Spinal cord (tissue), 10 donors: ENCODE results near the gene CABP4. TPM values are rescaled to one million over a fixed set of nuclear protein-coding genes. Genes with fewer than 3 reads are reported as not detected.
A peak's percentile ranks its signal among the peaks of the same experiment; 100 is the strongest.

ENCODE experiments used
- DNase-seq, 6 donors: peaks; one replicate each; pipeline versions ENCODE4 v3.0.0 to v3.0.0-alpha.2; 2013 to 2015; ENCODE audit warnings: low spot score in 6 of 6, low read depth in 4 of 6
- H3K27ac ChIP-seq: one replicate; pipeline ENCODE4 v1.5.1; 2013; ENCODE audit warnings: low read depth, low read length, control low read depth
- H3K27me3 ChIP-seq: one replicate; pipeline ENCODE4 v1.6.1; 2013; ENCODE audit warnings: low read length; ENCODE audit not compliant: control insufficient read depth, insufficient read depth
- H3K36me3 ChIP-seq: one replicate; pipeline ENCODE4 v1.6.1; 2013; ENCODE audit warnings: low read length; ENCODE audit not compliant: control insufficient read depth, insufficient read depth
- H3K4me1 ChIP-seq: one replicate; pipeline ENCODE4 v1.6.1; 2013; ENCODE audit warnings: low read length; ENCODE audit not compliant: control insufficient read depth, insufficient read depth
- H3K4me3 ChIP-seq: one replicate; pipeline ENCODE4 v1.5.1; 2013; ENCODE audit warnings: low read depth, low read length, control low read depth
- H3K9me3 ChIP-seq: one replicate; pipeline ENCODE4 v1.6.1; 2013; ENCODE audit warnings: low read length; ENCODE audit not compliant: control insufficient read depth, insufficient read depth
- WGBS: methylation state at CpG from one replicate; pipeline ENCODE4 v1.1.5; 2013; ENCODE audit warnings: missing lambda C conversion rate; ENCODE audit not compliant: insufficient coverage; 5-methylcytosine and 5-hydroxymethylcytosine counted together
- polyA plus RNA-seq, 2 donors: library from polyadenylated mRNA; unstranded; fragments of 120-200 nt; gene quantifications; one replicate each; pipeline ENCODE4 v1.2.1, GENCODE V29; 2013; ENCODE audit not compliant: insufficient read length in 2 of 2
- total RNA-seq, 2 donors: library from RNA; depleted of rRNA in 1 of 2; stranded (reverse); fragments of 120-200 nt in 1 of 2; fragments of >200 nt in 1 of 2; gene quantifications; one replicate each; pipeline versions ENCODE4 v1.2.3 to v1.2.4, GENCODE V29; 2013 to 2014
- donor health status: healthy.

The CABP4 gene
- total and polyA plus RNA-seq, 4 donors, result 0.30 to 0.67 (median 0.46) TPM

GRCh38 chr11:67496113-67496512 is 41.0 kb downstream of the CABP4 start:
- Histone ChIP-seq H3K9me3 (no peaks in the 10 kb centered on the region), H3K27ac (no peak overlapping the region), H3K4me1 (peaks cover 9% of the 10 kb centered on the region), H3K36me3 (peaks cover 94% of the 10 kb centered on the region), H3K27me3 (no peaks in the 10 kb centered on the region), H3K4me3 (no peak overlapping the region)
- no peak for DNase-seq
- 95% methylated on average over 12 of the region's 12 CpGs for WGBS

DNA sequence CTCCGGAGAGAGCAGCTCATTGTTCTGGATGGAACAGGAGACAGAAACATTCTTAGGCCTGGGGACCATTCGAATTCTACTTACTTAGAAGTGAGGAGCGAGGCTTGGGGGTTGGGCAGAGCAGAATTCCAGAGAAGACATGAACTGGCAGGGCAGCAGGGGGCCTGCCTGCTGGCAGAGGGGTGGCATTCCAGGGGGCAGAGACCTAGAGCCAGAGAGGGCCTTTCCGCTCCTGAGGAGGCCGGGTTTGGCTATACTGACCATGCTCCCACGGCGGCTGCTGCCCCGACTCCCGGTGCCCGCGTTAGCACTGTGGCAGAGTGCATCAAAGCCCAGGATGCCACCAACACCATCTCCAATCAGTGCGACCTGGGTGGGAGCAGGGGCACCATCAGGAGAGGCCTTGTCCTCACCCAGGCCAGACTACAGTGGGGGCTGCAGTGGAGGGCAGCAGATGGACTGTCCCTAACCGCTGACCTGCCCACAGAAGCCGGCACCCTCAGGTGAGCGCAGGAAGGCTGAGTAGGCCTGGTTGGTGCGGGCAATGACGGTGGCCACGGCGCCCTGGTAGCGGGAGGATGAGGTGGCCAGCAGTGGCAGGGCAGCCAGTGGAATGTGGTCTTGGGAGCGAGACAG is 42.6 kb downstream of the CABP4 start:
- Histone ChIP-seq H3K4me3 (no peak overlapping the region), H3K27ac (no peak overlapping the region), H3K4me1 (peaks cover 16% of the 10 kb centered on the region), H3K36me3 (peaks cover 94% of the 10 kb centered on the region), H3K9me3 (no peaks in the 10 kb centered on the region), H3K27me3 (no peaks in the 10 kb centered on the region)
- 95% methylated on average over 21 of the region's 21 CpGs for WGBS
- no peak for DNase-seq

DNA sequence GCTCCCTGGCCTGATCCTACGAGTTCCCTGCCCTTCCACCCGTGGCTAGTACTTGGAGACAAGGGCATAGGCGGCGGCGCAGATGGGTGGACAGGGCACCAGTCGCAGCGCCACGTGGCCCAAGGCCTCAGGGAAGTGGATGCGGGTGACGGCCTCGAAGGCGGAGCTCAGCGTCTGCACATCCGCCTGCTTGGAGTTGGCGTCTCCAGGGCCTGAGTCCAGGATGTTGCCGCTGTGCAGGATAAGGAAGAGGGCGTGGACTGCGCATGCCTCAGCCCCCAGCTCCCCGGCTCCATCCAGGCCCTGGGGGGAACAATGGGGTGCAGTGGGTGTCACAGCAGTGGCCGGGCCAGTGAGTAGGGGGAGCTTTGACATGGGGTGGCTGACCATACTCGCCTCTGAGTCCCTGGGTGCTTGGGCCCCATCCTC is 43.4 kb downstream of the CABP4 start:
- 94% methylated on average over 20 of the region's 21 CpGs for WGBS

DNA sequence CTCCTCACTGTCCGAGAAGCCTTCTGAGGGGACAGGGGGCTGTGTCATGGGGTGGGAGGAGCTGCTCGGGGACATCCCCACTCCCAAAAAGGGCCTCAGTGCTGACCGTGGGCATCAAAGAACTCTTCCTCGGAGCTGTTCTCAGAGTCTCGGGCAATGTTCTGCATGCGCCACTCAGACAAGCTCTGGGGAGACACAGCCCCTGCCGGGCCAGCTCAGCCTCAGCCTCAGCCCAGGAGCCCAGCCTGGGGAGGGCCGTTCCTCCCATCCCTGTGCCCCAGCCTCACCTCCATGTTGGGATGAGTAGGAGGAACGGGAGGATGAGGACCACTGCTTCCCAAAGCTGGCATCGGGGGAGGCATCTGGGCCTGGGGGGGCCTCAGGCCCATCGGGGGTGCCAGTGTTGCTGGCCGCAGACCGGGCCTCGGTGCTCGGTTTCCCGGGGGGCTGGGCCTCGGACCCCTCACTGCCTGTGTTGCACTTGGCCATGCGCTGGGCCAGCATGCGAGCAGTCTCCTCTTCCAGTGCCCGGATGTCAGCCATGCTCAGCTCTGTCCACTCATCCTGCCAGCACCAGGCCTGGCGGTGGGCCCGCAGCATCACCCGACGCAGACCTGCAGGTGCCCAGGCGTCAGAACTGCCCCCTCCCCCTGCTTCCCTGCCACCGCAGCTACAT is 44.8 kb downstream of the CABP4 start:
- peaks cover 34% of the 10 kb centered on the region for H3K4me1 ChIP-seq

More for the DNA sequence above, 43.4 kb downstream of the CABP4 start:
- Histone ChIP-seq H3K36me3 (peaks cover 87% of the 10 kb centered on the region), H3K27ac (no peak overlapping the region), H3K27me3 (no peaks in the 10 kb centered on the region), H3K4me1 (peaks cover 24% of the 10 kb centered on the region), H3K4me3 (no peak overlapping the region), H3K9me3 (no peaks in the 10 kb centered on the region)
- DNase-seq, result no peak

DNA sequence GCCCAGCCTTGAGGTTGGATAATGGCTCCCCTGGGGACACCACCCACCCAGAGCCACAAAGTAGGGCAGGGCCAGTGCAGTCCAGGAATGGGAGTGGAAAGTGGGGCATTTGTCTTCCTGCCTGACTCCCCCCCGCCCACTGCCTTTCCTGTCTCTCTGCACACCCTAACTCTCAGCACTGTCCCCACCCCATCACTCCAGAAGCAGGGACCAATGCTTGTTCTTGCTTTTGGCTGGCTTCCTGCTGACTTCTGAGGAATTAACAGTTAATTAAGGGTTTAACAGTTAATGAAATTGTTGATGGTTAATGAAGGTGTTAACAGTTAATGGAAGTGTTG is 45.3 kb downstream of the CABP4 start:
- peaks cover 69% of the 10 kb centered on the region for H3K36me3 ChIP-seq
- peak in 1 of 6 donors; percentile 82 for DNase-seq
- H3K4me1 ChIP-seq, result peaks cover 37% of the 10 kb centered on the region
- WGBS, result no CpG with 5 or more reads among the region's 1 CpG
- no peak overlapping the region for H3K27ac ChIP-seq
- no peaks in the 10 kb centered on the region for H3K27me3 ChIP-seq
- H3K9me3 ChIP-seq, result no peaks in the 10 kb centered on the region
- no peak overlapping the region for H3K4me3 ChIP-seq

More for the DNA sequence above, 44.8 kb downstream of the CABP4 start:
- H3K36me3 ChIP-seq, result peaks cover 74% of the 10 kb centered on the region
- no peak overlapping the region for H3K4me3 ChIP-seq
- DNase-seq, result no peak
- no peak overlapping the region for H3K27ac ChIP-seq
- H3K27me3 ChIP-seq, result no peaks in the 10 kb centered on the region
- WGBS, result 97% methylated on average over 23 of the region's 26 CpGs
- no peaks in the 10 kb centered on the region for H3K9me3 ChIP-seq

DNA sequence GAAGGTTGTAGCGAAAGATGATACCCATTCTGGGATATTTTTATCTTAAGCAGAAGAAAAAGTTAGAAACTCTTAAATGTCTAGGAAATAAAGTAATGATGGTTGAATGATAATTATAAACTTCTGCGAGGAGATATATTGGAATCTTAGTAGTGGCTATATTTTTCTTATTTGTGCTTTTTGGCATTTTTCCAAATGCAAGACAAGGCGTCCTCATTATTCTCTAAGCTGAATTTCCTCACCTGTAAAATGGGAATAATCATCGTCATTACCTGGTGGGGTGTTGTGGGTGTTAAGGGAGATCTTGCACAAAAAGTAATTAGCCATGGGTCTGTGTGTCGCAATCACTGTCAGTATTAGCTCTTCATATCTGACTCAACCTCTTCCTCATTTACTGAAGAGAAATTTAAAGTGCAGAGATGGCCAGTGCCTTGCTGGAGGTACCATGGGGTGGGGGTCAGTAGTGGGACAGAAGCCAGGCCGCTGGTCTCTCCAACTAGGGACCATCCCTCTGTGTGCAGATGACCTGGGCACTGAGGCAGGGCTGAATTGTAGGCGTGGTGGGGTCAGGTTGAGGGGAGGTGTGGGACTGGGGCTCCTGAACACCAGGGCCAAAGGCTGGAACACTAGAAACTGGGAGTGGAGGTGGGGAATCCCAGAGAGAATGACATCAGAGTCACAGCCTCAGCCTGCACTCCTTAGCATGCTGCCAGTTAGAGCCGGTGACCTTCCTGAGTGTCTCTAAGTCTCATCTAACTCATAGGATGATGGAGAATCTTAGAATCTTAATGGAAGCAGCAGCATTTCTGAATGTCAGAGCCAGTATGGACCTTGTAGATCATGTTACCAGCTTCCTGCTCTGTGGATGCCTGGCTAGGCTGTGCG is 45.9 kb downstream of the CABP4 start:
- Histone ChIP-seq H3K27ac (no peak overlapping the region), H3K4me1 (peaks cover 43% of the 10 kb centered on the region), H3K36me3 (peaks cover 67% of the 10 kb centered on the region), H3K4me3 (no peak overlapping the region), H3K27me3 (no peaks in the 10 kb centered on the region), H3K9me3 (no peaks in the 10 kb centered on the region)
- WGBS, result 94% methylated on average over 5 of the region's 9 CpGs
- peak in 1 of 6 donors; percentile 59 for DNase-seq

GRCh38 chr11:67501854-67502253 is 46.7 kb downstream of the CABP4 start:
- H3K4me3 ChIP-seq, result no peak overlapping the region
- no peak for DNase-seq
- H3K9me3 ChIP-seq, result no peaks in the 10 kb centered on the region
- 98% methylated on average over 18 of the region's 18 CpGs for WGBS
- H3K4me1 ChIP-seq, result peaks cover 51% of the 10 kb centered on the region
- H3K27ac ChIP-seq, result no peak overlapping the region
- H3K27me3 ChIP-seq, result no peaks in the 10 kb centered on the region
- peaks cover 64% of the 10 kb centered on the region for H3K36me3 ChIP-seq

DNA sequence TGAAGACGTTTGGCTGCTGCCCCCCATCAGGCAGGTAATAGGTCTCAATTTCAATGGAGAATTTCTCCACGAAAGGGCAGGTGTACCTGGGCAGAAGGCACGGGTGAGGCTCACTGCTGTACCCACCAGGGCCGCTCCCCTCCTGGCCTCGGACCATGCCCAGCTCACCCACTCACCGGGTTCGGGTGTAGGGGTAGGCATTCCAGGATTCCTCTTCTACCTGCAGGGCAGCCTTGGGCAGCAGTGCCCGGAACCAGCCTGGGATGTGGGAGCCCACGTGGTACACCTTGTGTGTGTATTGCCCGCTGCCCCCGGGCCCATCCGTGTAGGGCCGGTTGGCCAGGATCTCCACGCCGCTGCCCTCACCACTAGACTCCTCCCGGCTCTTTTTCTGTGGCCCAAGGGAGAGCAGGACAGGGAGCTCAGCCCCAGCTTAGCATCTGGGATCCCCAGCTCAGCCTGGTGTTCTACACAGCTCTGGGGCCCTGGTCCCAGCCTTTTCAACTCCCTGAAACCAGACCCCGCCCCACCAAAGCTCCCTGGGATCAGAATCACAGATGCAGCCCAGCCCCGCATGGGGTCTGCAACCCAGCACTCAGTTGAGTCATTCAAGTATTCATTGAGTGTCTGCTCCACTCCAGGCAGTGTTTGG is 47.3 kb downstream of the CABP4 start:
- 94% methylated on average over 16 of the region's 18 CpGs for WGBS

More for the DNA sequence above, 47.3 kb downstream of the CABP4 start:
- H3K9me3 ChIP-seq, result no peaks in the 10 kb centered on the region
- H3K27ac ChIP-seq, result no peak overlapping the region
- peaks cover 57% of the 10 kb centered on the region for H3K4me1 ChIP-seq
- H3K27me3 ChIP-seq, result no peaks in the 10 kb centered on the region
- DNase-seq, result no peak
- peaks cover 64% of the 10 kb centered on the region for H3K36me3 ChIP-seq
- H3K4me3 ChIP-seq, result no peak overlapping the region
